ENCODE data around the gene EXOC3L4. TPM values are rescaled to one million over a fixed set of nuclear protein-coding genes. Genes with fewer than 3 reads are reported as not detected.

EXOC3L4 gene
- total and polyA plus RNA-seq, 9 of the 15 experiments (the other 6 are each of a cell fraction or from before 2014, with no cell fraction given): 0.10 to 6.7 (median 0.98) TPM; not detected in 1

DNA sequence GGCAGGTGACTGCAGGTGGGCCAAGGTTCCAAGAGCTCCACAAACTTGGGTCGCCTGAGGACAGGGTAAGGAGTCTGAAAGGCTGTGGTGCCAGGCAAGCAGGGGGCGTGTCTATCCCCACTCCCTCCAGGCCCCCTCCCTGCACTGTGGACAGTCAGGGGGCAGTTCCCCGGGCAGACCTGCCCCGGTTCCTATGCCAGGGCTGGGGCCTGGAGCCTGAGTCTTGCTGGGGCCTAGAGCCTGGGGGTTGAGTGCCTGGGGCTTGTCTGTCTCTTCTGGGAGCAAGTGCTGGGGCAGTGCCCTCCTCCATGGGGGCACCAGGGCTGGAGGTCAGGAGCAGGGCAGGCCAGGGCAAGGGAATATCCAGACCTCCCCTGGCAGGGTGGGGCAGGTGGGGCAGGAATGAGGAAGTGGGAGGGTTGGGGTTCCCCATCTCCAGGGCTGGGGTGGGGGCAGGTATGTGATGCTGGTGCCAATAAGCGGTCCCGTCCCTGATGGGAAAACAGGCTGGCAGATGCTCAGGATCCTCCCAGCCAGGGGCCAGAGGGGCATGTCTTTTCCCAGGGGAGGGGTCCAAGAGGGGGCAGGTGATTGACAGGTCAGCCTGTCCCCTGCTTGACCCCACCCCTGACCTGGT, 16.8 kb downstream of the EXOC3L4 start:
- intact Hi-C loops (cut with micrococcal nuclease): no loop called here
- peak overlapping the region in 1 of 2 experiments; percentile 87; a peak in 2 of 4 replicates for H3K9ac ChIP-seq (ENCODE audit: insufficient read depth in 1 of 2, low read depth in 2 of 2, low read length in 2 of 2)
- no peak overlapping the region for H3K4me3 ChIP-seq
- no peaks in the 10 kb centered on the region for H3K9me1 ChIP-seq (ENCODE audit: control insufficient read depth, insufficient read depth, low read length)
- in situ Hi-C loops (cut with MboI): no loop called here
- no peaks in the 10 kb centered on the region for H3K27me3 ChIP-seq (ENCODE audit: control insufficient read depth in 2 of 2, insufficient read depth in 2 of 2, low read length in 2 of 2)
- no peak overlapping the region for H3K4me2 ChIP-seq (ENCODE audit: insufficient read depth, low read length)
- DNase-seq (ENCODE audit: extremely low read depth in 1 of 4, low spot score in 3 of 4): no peak
- BruUV-seq (replicated peaks): no TSS peak
- ATAC-seq: no peak
- H3K36me3 ChIP-seq (ENCODE audit: control insufficient read depth, insufficient read depth, low read length): no peaks in the 10 kb centered on the region
- POLR2A ChIA-PET: interaction anchor here (0.5 to 1.3 kb wide), 3 partner anchors 11 to 279 kb away, joined by 3 to 4 read pairs (median 3); no protein-coding TSS in a partner anchor
- 94% methylated on average over 4 of the region's 6 CpGs for WGBS (ENCODE audit: insufficient coverage, low coverage, missing lambda C conversion rate)
- no peak overlapping the region for H2AFZ ChIP-seq (ENCODE audit: low read depth, low read length)
- H3K4me1 ChIP-seq (replicated peaks in 1 of 2; ENCODE audit: control insufficient read depth in 2 of 2, insufficient read depth in 2 of 2, low read length in 2 of 2): peaks cover 52 to 89% of the 10 kb centered on the region in 2 experiments
- H3K79me2 ChIP-seq (ENCODE audit: control insufficient read depth, insufficient read depth, low read length): no peaks in the 10 kb centered on the region; the same call in 1 of the 3 replicates
- no peaks in the 10 kb centered on the region for H3K9me3 ChIP-seq (replicated peaks; ENCODE audit: control insufficient read depth, insufficient read depth, low read depth, low read length)
- no peaks in the 10 kb centered on the region for H4K20me1 ChIP-seq (replicated peaks; ENCODE audit: control insufficient read depth, insufficient read depth, low read length)
- FAIRE-seq: no peak
- CTCF ChIA-PET (ENCODE audit: low intra/inter-chr PET ratio): no interaction called here
- no peak overlapping the region for H3K27ac ChIP-seq (ENCODE audit: extremely low read depth, low read depth, low read length)
- TF ChIP-seq, protein P1, sequence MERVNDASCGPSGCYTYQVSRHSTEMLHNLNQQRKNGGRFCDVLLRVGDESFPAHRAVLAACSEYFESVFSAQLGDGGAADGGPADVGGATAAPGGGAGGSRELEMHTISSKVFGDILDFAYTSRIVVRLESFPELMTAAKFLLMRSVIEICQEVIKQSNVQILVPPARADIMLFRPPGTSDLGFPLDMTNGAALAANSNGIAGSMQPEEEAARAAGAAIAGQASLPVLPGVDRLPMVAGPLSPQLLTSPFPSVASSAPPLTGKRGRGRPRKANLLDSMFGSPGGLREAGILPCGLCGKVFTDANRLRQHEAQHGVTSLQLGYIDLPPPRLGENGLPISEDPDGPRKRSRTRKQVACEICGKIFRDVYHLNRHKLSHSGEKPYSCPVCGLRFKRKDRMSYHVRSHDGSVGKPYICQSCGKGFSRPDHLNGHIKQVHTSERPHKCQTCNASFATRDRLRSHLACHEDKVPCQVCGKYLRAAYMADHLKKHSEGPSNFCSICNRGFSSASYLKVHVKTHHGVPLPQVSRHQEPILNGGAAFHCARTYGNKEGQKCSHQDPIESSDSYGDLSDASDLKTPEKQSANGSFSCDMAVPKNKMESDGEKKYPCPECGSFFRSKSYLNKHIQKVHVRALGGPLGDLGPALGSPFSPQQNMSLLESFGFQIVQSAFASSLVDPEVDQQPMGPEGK (CRISPR knock-in tag; IDR thresholded peaks at IDR 0.05; ENCODE audit: borderline replicate concordance): no peak
- TF ChIP-seq ZNF165 (CRISPR knock-in tag; IDR thresholded peaks at IDR 0.05; ENCODE audit: borderline replicate concordance) (no peak), POLR2B (IDR thresholded peaks at IDR 0.05; ENCODE audit: low read depth, partially characterized antibody) (no peak), RBFOX2 (IDR thresholded peaks at IDR 0.05; ENCODE audit: low read depth, low read length) (0 out of 2 replicates have a peak, but pooled peaks have one; percentile 20), SPI1 (IDR thresholded peaks at IDR 0.05; ENCODE audit: borderline replicate concordance, low read depth, low read length) (peak; percentile 77), ZNF707 (CRISPR knock-in tag; conservative IDR thresholded peaks at IDR 0.05) (no peak)
- TF ChIP-seq, protein P2, sequence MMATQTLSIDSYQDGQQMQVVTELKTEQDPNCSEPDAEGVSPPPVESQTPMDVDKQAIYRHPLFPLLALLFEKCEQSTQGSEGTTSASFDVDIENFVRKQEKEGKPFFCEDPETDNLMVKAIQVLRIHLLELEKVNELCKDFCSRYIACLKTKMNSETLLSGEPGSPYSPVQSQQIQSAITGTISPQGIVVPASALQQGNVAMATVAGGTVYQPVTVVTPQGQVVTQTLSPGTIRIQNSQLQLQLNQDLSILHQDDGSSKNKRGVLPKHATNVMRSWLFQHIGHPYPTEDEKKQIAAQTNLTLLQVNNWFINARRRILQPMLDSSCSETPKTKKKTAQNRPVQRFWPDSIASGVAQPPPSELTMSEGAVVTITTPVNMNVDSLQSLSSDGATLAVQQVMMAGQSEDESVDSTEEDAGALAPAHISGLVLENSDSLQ (IDR thresholded peaks at IDR 0.05): peak; percentile 49
